ENCODE measurements around the gene HNRNPCL1. TPM values are rescaled to one million over a fixed set of nuclear protein-coding genes. Genes with fewer than 3 reads are reported as not detected.
"Not testable (repeated sequence)": the region's sequence is repeated elsewhere in the genome, so short reads cannot be mapped to it uniquely, and the experiment has no call there.

The HNRNPCL1 gene
- not detected for total RNA-seq

DNA sequence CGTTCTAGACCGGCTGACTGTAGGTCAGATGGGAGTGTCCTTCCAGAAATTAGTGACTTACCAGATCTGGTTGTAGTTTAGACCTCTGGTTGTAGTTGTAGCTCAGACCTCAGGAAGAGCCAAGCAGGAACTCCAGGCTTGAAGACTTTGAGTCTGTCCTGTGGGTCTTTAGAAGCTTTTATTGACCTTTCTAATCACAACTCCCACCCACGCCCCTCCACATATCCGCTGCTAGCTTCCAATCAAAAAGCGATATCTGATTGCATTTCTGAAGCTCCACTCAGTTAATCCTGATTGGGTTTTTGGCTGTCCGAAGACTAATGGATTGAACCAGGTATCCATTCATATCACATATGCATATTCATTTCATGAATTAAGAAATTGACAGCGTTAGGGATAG lies at the start of gene HNRNPCL1:
Gene HNRNPCL1 (minus strand): TSS at position 101 of the 400 bp plus-strand sequence. CDS start 431 bp downstream, outside the sequence.
- ATAC-seq; DNase-seq (ENCODE audit: low spot score): not testable (repeated sequence)

DNA sequence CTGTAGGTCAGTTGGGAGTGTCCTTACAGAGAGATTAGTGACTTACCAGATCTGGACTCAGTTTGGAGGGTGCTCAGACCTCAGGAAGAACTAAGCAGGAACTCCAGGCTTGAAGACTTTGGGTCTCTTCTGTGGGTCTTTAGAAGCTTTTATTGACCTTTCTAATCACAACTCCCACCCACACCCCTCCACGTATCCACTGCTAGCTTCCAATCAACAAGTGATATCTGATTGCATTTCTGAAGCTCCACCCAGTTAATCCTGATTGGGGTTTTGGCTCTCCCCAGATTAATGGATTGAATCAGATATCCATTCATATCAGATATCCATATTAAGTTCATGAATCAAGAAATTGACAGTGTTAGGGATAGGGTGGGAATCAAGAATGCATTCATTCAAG lies 49.6 kb upstream of the HNRNPCL1 start, which contains the start of gene PRAMEF10:
Gene PRAMEF10 (minus strand): TSS at position 101 of the 400 bp plus-strand sequence. CDS start 2,423 bp downstream, outside the sequence.
- not testable (repeated sequence) for DNase-seq (ENCODE audit: low spot score); ATAC-seq

DNA sequence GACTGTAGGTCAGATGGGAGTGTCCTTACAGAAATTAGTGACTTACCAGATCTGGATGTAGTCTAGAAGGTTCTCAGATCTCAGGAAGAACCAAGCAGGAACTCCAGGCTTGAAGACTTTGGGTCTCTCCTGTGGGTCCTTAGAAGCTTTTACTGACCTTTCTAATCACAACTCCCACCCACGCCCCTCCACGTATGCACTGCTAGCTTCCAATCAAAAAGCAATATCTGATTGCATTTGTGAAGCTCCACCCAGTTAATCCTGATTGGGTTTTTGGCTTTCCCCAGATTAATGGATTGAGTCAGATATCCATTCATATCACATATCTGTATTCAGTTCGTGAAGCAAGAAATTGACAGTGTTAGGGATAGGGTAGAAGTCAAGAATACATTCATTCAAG lies 37.6 kb upstream of the HNRNPCL1 start, which contains the start of gene PRAMEF4:
Gene PRAMEF4 (minus strand): TSS at position 101 of the 400 bp plus-strand sequence. CDS start 2,807 bp downstream, outside the sequence.
- ATAC-seq; DNase-seq (ENCODE audit: low spot score): not testable (repeated sequence)

DNA sequence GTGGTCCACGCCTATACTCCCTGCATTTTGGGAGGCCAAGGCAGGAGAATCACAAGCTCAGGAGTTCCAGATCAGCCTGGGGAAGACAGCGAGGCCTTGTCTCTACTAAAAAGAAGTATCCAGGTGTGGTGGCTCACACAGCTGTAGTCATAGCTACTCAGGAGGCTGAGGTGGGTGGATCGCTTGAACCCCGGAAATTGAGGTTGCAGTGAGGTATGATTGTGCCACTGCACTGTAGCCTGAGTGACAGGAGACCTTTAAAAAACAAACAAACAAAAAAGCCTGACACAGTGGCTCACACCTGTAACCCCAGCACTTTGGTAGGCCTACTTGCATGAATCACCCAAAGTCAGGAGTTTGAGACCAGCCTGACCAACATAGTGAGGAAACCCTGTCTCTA lies 29.9 kb upstream of the HNRNPCL1 start:
- DNase-seq (ENCODE audit: low spot score); ATAC-seq: not testable (repeated sequence)

DNA sequence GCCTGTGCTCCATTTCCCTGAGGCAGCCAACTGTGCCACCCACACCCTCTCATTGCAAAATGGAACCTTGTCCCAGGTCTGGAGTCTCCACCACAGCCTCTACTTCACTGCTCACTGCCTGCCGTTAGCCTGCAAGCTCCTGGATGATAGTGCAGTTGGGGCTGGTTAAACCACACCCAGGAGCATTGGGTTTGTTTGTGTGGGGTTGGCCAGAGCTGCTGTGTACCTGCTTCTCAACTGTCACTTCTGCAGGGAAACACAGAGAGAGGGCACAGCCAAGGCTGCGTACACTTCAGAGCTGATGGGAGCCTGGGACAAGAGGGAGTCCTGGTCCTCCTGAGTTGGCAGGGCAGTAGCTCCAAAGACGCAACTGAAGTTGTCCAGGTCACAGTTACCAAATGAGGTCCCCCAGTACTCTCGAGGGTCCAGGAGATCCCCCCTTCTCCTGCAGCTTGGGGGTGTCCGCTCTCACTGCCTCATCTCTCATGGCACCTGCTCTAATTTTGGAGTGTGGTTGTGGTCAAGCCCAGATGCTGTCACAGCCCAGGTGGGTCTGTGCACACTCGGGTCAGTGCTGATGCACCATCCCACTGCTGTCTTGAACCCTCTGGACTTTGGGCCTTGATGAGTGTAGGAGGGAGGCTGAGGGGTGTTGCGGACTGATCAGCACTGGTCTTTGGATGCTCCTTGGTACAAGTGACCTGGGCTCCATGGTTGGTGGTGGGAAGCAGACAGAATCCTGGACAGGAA lies 14.8 kb upstream of the HNRNPCL1 start:
- DNase-seq (ENCODE audit: low spot score); ATAC-seq: not testable (repeated sequence)

DNA sequence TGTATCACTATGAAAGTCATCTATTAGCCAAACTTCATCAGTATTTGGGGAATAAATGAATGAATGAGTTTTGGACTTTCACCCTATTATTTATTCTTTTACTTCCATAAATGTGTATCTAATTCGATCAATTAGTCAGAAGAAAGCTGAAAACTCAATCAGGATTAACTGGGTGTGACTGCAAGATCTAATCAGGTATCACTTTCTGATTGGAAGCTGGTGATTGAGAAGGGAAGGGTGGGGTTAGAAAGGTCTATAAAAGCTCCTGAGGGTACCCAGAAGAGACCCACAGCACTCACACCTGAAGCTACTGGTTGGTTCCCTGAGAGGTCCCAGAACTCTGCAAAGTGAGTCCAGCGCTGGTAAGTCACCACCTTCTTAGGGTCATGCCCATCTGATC lies 8.3 kb upstream of the HNRNPCL1 start, which contains the start of gene PRAMEF2:
Gene PRAMEF2 (plus strand): TSS at position 301 of the 400 bp plus-strand sequence. CDS start 1,924 bp downstream, outside the sequence.
- DNase-seq (ENCODE audit: low spot score); ATAC-seq: not testable (repeated sequence)

DNA sequence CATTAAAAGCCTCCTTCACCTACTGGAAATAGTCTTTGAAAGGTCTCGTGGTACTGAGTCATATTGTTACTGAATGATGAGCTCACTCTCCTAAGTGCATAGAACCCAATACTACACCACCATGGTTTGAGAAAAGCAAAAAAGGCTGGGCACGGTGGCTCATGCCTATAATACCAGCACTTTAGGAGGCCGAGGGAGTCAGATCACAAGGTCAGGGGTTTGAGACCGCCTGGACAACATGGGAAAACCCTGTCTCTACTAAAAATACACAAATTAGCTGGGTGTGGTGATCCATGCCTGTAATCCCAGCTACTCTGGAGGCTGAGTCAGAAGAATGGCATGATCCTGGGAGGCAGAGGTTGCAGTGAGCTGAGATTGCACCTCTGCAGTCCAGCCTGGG lies 3.3 kb upstream of the HNRNPCL1 start:
- ATAC-seq (no peak), DNase-seq (ENCODE audit: low spot score) (no peak)

DNA sequence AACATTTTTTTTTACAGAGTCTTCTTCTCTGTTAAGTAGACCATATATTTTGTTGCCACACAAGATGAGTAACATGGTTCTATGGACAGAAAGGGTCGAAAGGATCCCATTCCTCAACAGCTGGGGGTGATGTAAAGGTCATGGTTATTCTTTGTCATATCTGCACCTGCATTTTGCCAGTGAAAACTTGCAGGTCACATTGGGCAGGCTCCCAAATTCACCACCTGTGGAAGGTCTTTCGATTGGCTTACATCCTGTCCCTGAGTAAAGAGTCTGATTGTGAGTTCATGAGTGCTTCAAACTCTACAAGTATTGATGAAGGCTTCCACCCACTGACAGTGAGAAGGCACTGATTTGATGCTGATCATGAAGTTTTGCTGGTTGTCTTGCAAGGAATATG lies 15.3 kb downstream of the HNRNPCL1 start:
- not testable (repeated sequence) for ATAC-seq; DNase-seq (ENCODE audit: low spot score)

DNA sequence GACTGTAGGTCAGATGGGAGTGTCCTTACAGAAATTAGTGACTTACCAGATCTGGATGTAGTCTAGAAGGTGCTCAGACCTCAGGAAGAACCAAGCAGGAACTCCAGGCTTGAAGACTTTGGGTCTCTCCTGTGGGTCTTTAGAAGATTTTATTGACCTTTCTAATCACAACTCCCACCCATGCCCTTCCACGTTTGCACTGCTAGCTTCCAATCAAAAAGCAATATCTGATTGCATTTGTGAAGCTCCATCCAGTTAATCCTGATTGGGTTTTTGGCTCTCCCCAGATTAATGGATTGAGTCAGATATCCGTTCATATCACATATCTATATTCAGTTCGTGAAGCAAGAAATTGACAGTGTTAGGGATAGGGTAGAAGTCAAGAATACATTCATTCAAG lies 17.2 kb downstream of the HNRNPCL1 start, which contains the start of gene PRAMEF11:
Gene PRAMEF11 (minus strand): TSS at position 101 of the 400 bp plus-strand sequence. CDS start 2,621 bp downstream, outside the sequence.
- not testable (repeated sequence) for DNase-seq (ENCODE audit: low spot score); ATAC-seq

DNA sequence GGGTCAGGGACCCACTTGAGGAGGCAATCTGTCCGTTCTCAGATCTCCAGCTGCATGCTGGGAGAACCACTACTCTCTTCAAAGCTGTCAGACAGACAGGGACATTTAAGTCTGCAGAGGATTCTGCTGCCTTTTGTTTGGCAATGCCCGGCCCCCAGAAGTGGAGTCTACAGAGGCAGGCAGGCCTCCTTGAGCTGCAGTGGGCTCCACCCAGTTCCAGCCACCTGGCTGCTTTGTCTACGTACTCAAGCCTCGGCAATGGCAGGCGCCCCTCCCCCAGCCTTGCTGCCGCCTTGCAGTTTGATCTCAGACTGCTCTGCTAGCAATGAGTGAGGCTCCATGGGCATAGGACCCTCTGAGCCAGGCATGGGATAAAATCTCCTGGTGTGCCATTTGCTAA lies 29.5 kb downstream of the HNRNPCL1 start:
- DNase-seq (ENCODE audit: low spot score); ATAC-seq: not testable (repeated sequence)

DNA sequence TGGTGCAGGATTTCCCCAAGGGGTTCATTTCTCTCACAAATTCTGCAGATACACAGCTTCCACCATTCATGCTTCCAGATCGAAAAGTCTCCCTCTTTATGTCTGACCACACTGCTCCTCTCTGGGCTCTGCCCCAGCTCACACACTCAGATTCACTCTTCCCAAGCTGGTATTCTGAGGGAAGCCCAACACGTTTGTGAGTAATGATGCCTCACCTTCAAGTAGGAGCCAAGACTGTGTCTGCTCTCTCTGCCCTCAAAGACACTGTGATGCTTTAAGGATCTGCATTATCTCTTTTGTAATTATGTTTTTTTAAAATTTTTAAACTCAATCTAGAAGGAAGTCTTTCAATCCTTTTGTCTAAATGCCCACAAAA lies 37.1 kb downstream of the HNRNPCL1 start:
- DNase-seq (ENCODE audit: low spot score) (no peak), ATAC-seq (no peak)

DNA sequence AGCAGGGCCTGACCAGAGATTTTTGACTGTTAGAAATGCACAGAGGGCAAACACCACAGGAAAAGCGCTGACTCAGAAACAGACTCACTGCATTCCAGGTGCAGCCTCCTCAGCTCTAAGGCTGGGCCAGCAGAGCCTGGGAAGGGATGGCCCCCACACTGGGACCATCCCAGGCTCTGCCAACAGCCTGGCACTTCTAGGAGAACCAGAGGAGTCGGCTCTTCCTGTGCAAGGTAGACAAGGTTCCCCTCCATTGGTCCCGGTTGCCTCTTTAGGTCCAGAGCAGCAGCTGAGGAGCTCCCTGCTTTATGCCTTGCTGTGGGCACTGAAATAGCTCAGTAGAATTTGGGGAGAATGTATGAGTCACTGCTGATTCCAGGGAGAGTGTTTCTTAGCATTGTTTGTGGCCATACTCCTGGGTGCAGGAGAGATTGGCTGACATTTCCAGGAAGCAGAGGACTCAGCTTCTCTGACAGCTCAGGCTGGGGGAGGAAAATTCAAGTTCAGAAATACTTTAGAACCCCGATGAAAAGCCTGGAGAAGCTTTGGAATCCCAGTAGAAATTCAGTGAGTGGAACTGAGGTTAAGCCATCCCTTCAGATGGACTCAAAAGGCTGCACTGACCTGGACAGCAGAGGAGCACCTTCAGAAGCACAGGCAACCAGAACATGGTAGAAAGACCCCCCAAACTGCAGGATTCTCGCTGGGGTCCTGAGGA lies 37.7 kb downstream of the HNRNPCL1 start:
- DNase-seq (ENCODE audit: low spot score): no peak
- no peak for ATAC-seq

DNA sequence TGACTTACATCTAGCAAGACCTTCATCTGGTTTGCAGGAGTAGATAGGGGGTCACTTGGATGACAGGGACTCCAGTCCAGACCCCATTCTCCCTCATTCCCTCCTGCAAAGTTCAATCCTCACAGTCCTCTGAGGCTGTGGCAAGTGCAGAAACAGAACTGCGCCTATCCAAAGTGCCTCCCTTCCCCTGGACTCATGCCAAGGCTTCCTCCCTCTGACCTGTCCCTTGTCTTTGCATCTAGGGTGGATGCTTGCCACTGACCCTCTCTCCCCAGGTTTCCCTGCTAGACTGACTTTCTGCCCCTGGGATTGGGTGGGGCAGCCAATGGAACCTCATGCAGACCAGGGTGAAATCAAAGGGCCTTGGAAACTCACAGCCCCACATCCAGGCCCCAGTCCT lies 38.6 kb downstream of the HNRNPCL1 start:
- DNase-seq (ENCODE audit: low spot score): no peak
- no peak for ATAC-seq

DNA sequence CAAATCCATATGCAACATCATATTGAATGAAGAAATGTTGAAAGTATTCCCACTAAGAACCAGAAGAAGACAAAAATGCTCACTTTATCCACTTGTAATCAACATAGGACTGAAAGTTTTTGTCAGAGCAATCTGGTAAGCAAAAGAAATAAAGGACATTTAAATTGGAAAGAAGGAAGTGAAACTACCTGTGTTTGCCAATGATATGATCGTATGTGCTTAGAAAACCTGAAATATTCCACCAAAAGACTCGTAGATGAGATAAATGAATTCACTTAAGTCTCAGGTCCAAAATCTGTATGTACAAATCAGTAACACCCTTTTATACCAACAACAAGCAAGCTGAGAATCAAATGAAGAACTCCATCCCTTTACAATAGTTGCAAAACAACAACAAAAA lies 48.8 kb downstream of the HNRNPCL1 start:
- ATAC-seq (no peak), DNase-seq (ENCODE audit: low spot score) (no peak)

DNA sequence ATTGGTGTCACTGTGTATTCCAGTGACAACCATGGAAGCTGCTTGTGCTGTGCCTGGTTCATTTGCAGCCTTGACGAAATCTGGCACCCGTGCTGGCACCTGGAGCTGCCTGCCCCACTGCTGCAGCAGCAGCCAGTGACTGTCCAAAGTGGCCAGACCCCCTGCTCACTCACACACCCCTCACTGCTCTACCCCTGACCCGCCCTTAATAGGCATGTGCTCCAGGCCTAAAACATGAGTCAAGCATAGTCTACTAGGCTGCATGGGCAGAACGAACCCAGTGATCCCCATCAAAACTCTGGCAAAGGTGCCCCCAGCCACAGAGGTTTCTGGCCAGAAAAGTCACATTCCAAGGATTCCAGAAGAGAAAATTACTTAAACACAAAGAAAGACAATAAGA lies 49.6 kb downstream of the HNRNPCL1 start:
- DNase-seq (ENCODE audit: low spot score) (no peak), ATAC-seq (no peak)

Other genes starting within 250 kb of the HNRNPCL1 start
- gene DHRS3, start 230.5 kb downstream of the HNRNPCL1 start, total RNA-seq: 175 TPM
- gene AADACL4, start 204.6 kb downstream of the HNRNPCL1 start, total RNA-seq: not detected
- gene AADACL3, start 132.6 kb downstream of the HNRNPCL1 start, total RNA-seq: not detected
- not detected for gene CFAP107, start 102.5 kb downstream of the HNRNPCL1 start, total RNA-seq
- gene PRAMEF12, start 75.0 kb downstream of the HNRNPCL1 start, total RNA-seq: not detected
- gene PRAMEF1, start 57.3 kb downstream of the HNRNPCL1 start, total RNA-seq: not detected
- gene PRAMEF11, start 17.3 kb downstream of the HNRNPCL1 start, total RNA-seq: not detected
- not detected for gene PRAMEF2, start 8.4 kb upstream of the HNRNPCL1 start, total RNA-seq
- not detected for gene PRAMEF4, start 37.5 kb upstream of the HNRNPCL1 start, total RNA-seq
- 0.30 TPM for gene PRAMEF10, start 49.5 kb upstream of the HNRNPCL1 start, total RNA-seq
- gene PRAMEF7, start 67.9 kb upstream of the HNRNPCL1 start, total RNA-seq: not detected
- not detected for gene PRAMEF6, start 98.9 kb upstream of the HNRNPCL1 start, total RNA-seq
- gene PRAMEF27, start 207.9 kb upstream of the HNRNPCL1 start, total RNA-seq: not detected
- not detected for gene HNRNPCL3, start 212.0 kb upstream of the HNRNPCL1 start, total RNA-seq
- not detected for gene PRAMEF25, start 222.1 kb upstream of the HNRNPCL1 start, total RNA-seq

Data from left lobe of liver (tissue), 2 donors.